Measurements from ENCODE around the gene FAM156A. TPM values are rescaled to one million over a fixed set of nuclear protein-coding genes. Genes with fewer than 3 reads are reported as not detected.

FAM156A gene
- total and polyA plus RNA-seq, 2 experiments from 2014 or later: 5.2 to 16.3 TPM

DNA sequence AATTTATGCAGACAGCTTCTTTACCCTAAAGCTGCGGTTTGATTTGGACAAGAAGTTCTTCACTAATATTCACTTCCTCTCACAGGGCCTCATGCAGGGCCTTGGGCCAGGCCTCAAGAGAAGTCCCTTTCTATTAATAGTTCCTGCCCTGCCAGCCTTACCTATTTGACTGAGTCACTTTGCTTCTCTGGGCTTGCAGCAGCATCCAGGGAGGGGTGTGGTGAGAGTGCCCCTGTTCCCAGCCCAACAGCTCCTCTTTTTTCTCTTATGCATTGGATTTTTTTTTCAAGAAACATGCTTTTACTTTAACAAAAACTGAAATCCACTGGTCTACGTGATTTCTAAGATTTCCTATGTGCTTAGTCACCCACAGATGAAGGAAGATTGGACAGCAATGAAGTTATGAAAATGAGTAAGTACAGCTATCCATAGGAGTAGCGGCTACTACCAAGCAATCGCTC, 34.5 kb downstream of the FAM156A start:
- Histone ChIP-seq H3K9me2 (ENCODE audit: insufficient read depth) (no peaks in the 10 kb centered on the region), H3F3A (replicated peaks; ENCODE audit: low read depth) (no peaks in the 10 kb centered on the region), H3K4me2 (no peak overlapping the region), H2AFZ (no peak overlapping the region), H3K27ac (ENCODE audit: low read depth) (no peak overlapping the region), H4K20me1 (replicated peaks; ENCODE audit: insufficient read depth) (no peaks in the 10 kb centered on the region), H3K4me1 (ENCODE audit: insufficient read depth) (no peaks in the 10 kb centered on the region), H3K27me3 (ENCODE audit: insufficient read depth) (no peaks in the 10 kb centered on the region), H3K36me3 (ENCODE audit: insufficient read depth) (no peaks in the 10 kb centered on the region), H3K79me2 (replicated peaks; ENCODE audit: insufficient read depth) (no peaks in the 10 kb centered on the region), H3K4me3 (no peak overlapping the region)
- TF ChIP-seq, protein P1, sequence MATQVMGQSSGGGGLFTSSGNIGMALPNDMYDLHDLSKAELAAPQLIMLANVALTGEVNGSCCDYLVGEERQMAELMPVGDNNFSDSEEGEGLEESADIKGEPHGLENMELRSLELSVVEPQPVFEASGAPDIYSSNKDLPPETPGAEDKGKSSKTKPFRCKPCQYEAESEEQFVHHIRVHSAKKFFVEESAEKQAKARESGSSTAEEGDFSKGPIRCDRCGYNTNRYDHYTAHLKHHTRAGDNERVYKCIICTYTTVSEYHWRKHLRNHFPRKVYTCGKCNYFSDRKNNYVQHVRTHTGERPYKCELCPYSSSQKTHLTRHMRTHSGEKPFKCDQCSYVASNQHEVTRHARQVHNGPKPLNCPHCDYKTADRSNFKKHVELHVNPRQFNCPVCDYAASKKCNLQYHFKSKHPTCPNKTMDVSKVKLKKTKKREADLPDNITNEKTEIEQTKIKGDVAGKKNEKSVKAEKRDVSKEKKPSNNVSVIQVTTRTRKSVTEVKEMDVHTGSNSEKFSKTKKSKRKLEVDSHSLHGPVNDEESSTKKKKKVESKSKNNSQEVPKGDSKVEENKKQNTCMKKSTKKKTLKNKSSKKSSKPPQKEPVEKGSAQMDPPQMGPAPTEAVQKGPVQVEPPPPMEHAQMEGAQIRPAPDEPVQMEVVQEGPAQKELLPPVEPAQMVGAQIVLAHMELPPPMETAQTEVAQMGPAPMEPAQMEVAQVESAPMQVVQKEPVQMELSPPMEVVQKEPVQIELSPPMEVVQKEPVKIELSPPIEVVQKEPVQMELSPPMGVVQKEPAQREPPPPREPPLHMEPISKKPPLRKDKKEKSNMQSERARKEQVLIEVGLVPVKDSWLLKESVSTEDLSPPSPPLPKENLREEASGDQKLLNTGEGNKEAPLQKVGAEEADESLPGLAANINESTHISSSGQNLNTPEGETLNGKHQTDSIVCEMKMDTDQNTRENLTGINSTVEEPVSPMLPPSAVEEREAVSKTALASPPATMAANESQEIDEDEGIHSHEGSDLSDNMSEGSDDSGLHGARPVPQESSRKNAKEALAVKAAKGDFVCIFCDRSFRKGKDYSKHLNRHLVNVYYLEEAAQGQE (IDR thresholded peaks at IDR 0.05; ENCODE audit: unreplicated experiment): no peak
- TF ChIP-seq, protein P2, sequence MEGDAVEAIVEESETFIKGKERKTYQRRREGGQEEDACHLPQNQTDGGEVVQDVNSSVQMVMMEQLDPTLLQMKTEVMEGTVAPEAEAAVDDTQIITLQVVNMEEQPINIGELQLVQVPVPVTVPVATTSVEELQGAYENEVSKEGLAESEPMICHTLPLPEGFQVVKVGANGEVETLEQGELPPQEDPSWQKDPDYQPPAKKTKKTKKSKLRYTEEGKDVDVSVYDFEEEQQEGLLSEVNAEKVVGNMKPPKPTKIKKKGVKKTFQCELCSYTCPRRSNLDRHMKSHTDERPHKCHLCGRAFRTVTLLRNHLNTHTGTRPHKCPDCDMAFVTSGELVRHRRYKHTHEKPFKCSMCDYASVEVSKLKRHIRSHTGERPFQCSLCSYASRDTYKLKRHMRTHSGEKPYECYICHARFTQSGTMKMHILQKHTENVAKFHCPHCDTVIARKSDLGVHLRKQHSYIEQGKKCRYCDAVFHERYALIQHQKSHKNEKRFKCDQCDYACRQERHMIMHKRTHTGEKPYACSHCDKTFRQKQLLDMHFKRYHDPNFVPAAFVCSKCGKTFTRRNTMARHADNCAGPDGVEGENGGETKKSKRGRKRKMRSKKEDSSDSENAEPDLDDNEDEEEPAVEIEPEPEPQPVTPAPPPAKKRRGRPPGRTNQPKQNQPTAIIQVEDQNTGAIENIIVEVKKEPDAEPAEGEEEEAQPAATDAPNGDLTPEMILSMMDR (conservative IDR thresholded peaks at IDR 0.05; ENCODE audit: low read depth in 2 of 2): no peak
- TF ChIP-seq JUNB (IDR thresholded peaks at IDR 0.05; ENCODE audit: unreplicated experiment) (no peak), STAT1 (IDR thresholded peaks at IDR 0.05; ENCODE audit: unreplicated experiment) (no peak), EZH2phosphoT487 (IDR thresholded peaks at IDR 0.05; ENCODE audit: unreplicated experiment) (no peak), POLR2AphosphoS5 (IDR thresholded peaks at IDR 0.05; ENCODE audit: low read depth) (no peak), NANOG (IDR thresholded peaks at IDR 0.05; ENCODE audit: borderline replicate concordance) (no peak), EZH2 (IDR thresholded peaks at IDR 0.05; ENCODE audit: low read depth, unreplicated experiment) (no peak), ZNF331 (CRISPR knock-in tag; IDR thresholded peaks at IDR 0.05; ENCODE audit: low read depth) (no peak), ZNF114 (CRISPR knock-in tag; IDR thresholded peaks at IDR 0.05) (no peak), CREB1 (CRISPR knock-in tag; IDR thresholded peaks at IDR 0.05; ENCODE audit: low read depth) (no peak)
- TF ChIP-seq, protein P3, sequence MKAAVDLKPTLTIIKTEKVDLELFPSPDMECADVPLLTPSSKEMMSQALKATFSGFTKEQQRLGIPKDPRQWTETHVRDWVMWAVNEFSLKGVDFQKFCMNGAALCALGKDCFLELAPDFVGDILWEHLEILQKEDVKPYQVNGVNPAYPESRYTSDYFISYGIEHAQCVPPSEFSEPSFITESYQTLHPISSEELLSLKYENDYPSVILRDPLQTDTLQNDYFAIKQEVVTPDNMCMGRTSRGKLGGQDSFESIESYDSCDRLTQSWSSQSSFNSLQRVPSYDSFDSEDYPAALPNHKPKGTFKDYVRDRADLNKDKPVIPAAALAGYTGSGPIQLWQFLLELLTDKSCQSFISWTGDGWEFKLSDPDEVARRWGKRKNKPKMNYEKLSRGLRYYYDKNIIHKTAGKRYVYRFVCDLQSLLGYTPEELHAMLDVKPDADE (IDR thresholded peaks at IDR 0.05): no peak
- TF ChIP-seq, protein P4, sequence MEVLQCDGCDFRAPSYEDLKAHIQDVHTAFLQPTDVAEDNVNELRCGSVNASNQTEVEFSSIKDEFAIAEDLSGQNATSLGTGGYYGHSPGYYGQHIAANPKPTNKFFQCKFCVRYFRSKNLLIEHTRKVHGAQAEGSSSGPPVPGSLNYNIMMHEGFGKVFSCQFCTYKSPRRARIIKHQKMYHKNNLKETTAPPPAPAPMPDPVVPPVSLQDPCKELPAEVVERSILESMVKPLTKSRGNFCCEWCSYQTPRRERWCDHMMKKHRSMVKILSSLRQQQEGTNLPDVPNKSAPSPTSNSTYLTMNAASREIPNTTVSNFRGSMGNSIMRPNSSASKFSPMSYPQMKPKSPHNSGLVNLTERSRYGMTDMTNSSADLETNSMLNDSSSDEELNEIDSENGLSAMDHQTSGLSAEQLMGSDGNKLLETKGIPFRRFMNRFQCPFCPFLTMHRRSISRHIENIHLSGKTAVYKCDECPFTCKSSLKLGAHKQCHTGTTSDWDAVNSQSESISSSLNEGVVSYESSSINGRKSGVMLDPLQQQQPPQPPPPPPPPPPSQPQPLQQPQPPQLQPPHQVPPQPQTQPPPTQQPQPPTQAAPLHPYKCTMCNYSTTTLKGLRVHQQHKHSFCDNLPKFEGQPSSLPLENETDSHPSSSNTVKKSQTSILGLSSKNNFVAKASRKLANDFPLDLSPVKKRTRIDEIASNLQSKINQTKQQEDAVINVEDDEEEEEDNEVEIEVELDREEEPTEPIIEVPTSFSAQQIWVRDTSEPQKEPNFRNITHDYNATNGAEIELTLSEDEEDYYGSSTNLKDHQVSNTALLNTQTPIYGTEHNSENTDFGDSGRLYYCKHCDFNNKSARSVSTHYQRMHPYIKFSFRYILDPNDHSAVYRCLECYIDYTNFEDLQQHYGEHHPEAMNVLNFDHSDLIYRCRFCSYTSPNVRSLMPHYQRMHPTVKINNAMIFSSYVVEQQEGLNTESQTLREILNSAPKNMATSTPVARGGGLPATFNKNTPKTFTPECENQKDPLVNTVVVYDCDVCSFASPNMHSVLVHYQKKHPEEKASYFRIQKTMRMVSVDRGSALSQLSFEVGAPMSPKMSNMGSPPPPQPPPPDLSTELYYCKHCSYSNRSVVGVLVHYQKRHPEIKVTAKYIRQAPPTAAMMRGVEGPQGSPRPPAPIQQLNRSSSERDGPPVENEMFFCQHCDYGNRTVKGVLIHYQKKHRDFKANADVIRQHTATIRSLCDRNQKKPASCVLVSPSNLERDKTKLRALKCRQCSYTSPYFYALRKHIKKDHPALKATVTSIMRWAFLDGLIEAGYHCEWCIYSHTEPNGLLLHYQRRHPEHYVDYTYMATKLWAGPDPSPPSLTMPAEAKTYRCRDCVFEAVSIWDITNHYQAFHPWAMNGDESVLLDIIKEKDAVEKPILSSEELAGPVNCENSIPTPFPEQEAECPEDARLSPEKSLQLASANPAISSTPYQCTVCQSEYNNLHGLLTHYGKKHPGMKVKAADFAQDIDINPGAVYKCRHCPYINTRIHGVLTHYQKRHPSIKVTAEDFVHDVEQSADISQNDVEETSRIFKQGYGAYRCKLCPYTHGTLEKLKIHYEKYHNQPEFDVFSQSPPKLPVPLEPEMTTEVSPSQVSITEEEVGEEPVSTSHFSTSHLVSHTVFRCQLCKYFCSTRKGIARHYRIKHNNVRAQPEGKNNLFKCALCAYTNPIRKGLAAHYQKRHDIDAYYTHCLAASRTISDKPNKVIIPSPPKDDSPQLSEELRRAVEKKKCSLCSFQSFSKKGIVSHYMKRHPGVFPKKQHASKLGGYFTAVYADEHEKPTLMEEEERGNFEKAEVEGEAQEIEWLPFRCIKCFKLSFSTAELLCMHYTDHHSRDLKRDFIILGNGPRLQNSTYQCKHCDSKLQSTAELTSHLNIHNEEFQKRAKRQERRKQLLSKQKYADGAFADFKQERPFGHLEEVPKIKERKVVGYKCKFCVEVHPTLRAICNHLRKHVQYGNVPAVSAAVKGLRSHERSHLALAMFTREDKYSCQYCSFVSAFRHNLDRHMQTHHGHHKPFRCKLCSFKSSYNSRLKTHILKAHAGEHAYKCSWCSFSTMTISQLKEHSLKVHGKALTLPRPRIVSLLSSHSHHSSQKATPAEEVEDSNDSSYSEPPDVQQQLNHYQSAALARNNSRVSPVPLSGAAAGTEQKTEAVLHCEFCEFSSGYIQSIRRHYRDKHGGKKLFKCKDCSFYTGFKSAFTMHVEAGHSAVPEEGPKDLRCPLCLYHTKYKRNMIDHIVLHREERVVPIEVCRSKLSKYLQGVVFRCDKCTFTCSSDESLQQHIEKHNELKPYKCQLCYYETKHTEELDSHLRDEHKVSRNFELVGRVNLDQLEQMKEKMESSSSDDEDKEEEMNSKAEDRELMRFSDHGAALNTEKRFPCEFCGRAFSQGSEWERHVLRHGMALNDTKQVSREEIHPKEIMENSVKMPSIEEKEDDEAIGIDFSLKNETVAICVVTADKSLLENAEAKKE (CRISPR knock-in tag; IDR thresholded peaks at IDR 0.05): no peak
- H3K27ac Mint-ChIP-seq: peak overlapping the region; percentile 77; the same call in 1 of the 2 replicates
- H3K4me1 Mint-ChIP-seq: peaks cover 16% of the 10 kb centered on the region; the same call in 2 of the 3 replicates
- ATAC-seq: no peak
- no peaks in the 10 kb centered on the region for H3K9me3 Mint-ChIP-seq
- DNase-seq (ENCODE audit: low spot score): no peak
- H3K36me3 Mint-ChIP-seq (ENCODE audit: low read depth): no peaks in the 10 kb centered on the region
- no peak overlapping the region for H3K4me3 Mint-ChIP-seq
- peaks cover 10% of the 10 kb centered on the region for H3K27me3 Mint-ChIP-seq (ENCODE audit: insufficient read depth, low read depth, poor library complexity)

Measured in GM23338 (cell line).